GM12874 (cell line): Measurements from ENCODE around the gene FSHR.

Experiments
- TF ChIP-seq, protein P1 (sequence below): IDR thresholded peaks from 2 replicates; pipeline ENCODE4 v1.5.1; 2011; ENCODE audit warnings: low read depth, mild to moderate bottlenecking, control low read depth, low read length, moderate library complexity; ENCODE audit not compliant: insufficient read depth

The FSHR gene

DNA sequence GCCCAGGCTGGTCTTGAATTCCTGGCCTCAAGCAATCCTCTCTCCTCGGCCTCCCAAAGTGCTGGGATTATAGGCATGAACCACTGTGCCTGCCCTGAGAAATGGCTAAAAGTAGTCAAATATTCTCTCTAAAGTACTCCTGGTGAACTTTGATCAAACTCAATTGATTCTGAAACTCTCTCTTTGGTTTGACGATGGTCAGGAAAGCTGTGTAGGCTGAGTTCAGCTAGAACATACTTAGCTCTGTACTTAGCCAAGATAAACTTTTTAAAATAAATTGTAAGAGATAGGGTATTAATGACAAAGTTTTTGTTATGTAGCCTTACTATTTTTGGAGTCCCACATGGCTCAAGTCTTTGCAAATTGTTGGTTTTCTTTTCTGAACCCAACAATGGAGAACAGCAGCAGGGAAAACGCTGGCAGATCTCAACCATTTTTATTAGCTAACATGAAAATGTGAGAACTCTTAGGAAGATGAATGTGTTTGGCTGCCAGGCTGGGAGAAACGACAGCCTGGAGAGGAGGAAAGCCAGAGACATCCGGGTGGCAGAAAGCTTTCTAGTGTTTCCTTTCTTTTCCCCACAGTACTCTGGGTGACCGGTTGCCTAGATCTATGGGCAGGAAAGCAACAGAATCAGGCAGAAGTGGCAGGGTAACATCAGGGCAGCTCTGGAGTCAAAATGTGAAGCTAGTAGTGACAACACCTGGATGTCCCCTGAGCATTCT lies 205.8 kb downstream of the FSHR start:
- TF ChIP-seq, protein P1, sequence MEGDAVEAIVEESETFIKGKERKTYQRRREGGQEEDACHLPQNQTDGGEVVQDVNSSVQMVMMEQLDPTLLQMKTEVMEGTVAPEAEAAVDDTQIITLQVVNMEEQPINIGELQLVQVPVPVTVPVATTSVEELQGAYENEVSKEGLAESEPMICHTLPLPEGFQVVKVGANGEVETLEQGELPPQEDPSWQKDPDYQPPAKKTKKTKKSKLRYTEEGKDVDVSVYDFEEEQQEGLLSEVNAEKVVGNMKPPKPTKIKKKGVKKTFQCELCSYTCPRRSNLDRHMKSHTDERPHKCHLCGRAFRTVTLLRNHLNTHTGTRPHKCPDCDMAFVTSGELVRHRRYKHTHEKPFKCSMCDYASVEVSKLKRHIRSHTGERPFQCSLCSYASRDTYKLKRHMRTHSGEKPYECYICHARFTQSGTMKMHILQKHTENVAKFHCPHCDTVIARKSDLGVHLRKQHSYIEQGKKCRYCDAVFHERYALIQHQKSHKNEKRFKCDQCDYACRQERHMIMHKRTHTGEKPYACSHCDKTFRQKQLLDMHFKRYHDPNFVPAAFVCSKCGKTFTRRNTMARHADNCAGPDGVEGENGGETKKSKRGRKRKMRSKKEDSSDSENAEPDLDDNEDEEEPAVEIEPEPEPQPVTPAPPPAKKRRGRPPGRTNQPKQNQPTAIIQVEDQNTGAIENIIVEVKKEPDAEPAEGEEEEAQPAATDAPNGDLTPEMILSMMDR = no peak

- TF ChIP-seq, protein P1 = peak; percentile 69
These were observed 207.8 kb downstream of the FSHR start for GRCh38 chr2:48946449-48947048.

- TF ChIP-seq, protein P1 = no peak
These were observed 209.4 kb downstream of the FSHR start for GRCh38 chr2:48944956-48945355.

- TF ChIP-seq, protein P1 = no peak
These were observed 210.9 kb downstream of the FSHR start for GRCh38 chr2:48943436-48943835.

GRCh38 chr2:48941908-48942307 lies 212.4 kb downstream of the FSHR start:
- TF ChIP-seq, protein P1 = no peak

DNA sequence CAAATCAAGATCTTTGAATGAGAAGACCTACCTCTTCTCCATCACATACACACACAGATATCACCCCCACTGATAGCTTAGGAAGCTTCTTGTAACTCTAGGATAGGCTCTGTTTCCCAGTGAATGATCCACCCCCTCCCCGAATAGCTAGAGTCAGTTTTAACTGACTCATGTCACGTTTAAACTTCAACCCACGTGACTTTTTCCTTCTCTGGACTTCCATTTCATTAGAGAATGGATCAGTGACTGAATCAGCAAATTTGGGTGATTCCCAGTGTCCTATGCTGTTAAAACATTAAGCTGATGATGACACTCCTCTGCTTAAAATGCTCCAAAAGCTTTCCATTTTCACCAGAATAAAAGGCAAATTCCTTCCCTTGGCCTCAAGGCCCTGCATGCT lies 212.9 kb downstream of the FSHR start:
- TF ChIP-seq, protein P1 = no peak

- TF ChIP-seq, protein P1 = no peak
These were observed 213.7 kb downstream of the FSHR start for GRCh38 chr2:48940606-48941005.
